Upper lobe of right lung (tissue), 1 donor: ENCODE results near the gene BCL2L12. TPM values are rescaled to one million over a fixed set of nuclear protein-coding genes. Genes with fewer than 3 reads are reported as not detected.
A peak's percentile ranks its signal among the peaks of the same experiment; 100 is the strongest.

Experiments used
- ATAC-seq: fragments of 200-7000 bp; cut with Tn5 transposase; one replicate; pipeline ENCODE4 v1.9.1; 2020; ENCODE audit warnings: mild to moderate bottlenecking, moderate library complexity
- DNase-seq: peaks from one replicate; pipeline ENCODE4 v3.0.0-alpha.2; 2020
- H3K27ac ChIP-seq: fragments of 200-600 bp; one replicate; pipeline ENCODE4 v1.8.0; 2022
- H3K27me3 ChIP-seq: fragments of 200-600 bp; one replicate; pipeline ENCODE4 v1.8.0; 2022; ENCODE audit warnings: mild to moderate bottlenecking
- H3K36me3 ChIP-seq: fragments of 200-600 bp; one replicate; pipeline ENCODE4 v1.8.0; 2022
- H3K4me1 ChIP-seq: fragments of 200-600 bp; one replicate; pipeline ENCODE4 v1.8.0; 2022
- H3K4me3 ChIP-seq: fragments of 200-600 bp; one replicate; pipeline ENCODE4 v1.8.0; 2022; ENCODE audit warnings: mild to moderate bottlenecking
- H3K9me3 ChIP-seq: fragments of 200-600 bp; one replicate; pipeline ENCODE4 v1.8.0; 2022
- intact Hi-C: fragments of 100-400 bp; cut with DNase I; formaldehyde crosslinking; loops from one replicate; pipeline ENCODE4 v1.11.0; 2022
- total RNA-seq: library from RNA; stranded (reverse); fragmentation: NEBNext Ultra II Directional; extraction: Animal tissue kit (Norgen Biotek cat#: 25700); gene quantifications from one replicate; pipeline ENCODE4 v1.2.1, GENCODE V29; 2021
- TF ChIP-seq, protein P1 (sequence below): fragments of 200-600 bp; IDR thresholded peaks from one replicate; pipeline ENCODE4 v1.8.0; 2022; ENCODE audit warnings: antibody characterized with exemption
- donor health status: DM: no; HTN: yes; CAD: no; lungs with severe emphysema.

The BCL2L12 gene
- total RNA-seq, 1 donor from 2014 or later: 15.8 TPM

DNA sequence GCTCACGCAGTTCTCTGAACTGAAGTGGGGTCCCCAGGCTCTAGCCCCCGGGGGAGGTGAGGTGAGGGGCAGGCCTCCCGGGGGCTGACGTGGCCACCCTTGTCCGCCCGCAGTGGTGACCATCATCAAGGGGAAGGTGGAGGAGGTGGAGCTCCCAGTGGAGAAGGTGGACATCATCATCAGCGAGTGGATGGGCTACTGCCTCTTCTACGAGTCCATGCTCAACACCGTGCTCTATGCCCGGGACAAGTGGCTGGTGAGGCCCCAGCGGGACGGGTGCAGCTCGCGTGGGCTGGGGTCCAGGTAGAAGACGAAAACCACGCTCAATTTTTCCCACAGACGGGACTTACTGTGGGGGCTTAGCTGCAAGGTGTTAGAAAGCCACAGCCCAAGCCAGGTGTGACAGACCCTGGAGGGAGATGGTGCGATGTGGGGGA lies 18.1 kb downstream of the BCL2L12 start:
- H3K36me3 ChIP-seq: peaks cover 54% of the 10 kb centered on the region
- TF ChIP-seq, protein P1, sequence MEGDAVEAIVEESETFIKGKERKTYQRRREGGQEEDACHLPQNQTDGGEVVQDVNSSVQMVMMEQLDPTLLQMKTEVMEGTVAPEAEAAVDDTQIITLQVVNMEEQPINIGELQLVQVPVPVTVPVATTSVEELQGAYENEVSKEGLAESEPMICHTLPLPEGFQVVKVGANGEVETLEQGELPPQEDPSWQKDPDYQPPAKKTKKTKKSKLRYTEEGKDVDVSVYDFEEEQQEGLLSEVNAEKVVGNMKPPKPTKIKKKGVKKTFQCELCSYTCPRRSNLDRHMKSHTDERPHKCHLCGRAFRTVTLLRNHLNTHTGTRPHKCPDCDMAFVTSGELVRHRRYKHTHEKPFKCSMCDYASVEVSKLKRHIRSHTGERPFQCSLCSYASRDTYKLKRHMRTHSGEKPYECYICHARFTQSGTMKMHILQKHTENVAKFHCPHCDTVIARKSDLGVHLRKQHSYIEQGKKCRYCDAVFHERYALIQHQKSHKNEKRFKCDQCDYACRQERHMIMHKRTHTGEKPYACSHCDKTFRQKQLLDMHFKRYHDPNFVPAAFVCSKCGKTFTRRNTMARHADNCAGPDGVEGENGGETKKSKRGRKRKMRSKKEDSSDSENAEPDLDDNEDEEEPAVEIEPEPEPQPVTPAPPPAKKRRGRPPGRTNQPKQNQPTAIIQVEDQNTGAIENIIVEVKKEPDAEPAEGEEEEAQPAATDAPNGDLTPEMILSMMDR: no peak
- ATAC-seq (no peak), DNase-seq (no peak)
- H3K9me3 ChIP-seq: no peaks in the 10 kb centered on the region
- no peaks in the 10 kb centered on the region for H3K27me3 ChIP-seq
- H3K4me3 ChIP-seq: no peak overlapping the region
- peaks cover 17% of the 10 kb centered on the region for H3K4me1 ChIP-seq
- no peak overlapping the region for H3K27ac ChIP-seq
- intact Hi-C loops: no loop called here

DNA sequence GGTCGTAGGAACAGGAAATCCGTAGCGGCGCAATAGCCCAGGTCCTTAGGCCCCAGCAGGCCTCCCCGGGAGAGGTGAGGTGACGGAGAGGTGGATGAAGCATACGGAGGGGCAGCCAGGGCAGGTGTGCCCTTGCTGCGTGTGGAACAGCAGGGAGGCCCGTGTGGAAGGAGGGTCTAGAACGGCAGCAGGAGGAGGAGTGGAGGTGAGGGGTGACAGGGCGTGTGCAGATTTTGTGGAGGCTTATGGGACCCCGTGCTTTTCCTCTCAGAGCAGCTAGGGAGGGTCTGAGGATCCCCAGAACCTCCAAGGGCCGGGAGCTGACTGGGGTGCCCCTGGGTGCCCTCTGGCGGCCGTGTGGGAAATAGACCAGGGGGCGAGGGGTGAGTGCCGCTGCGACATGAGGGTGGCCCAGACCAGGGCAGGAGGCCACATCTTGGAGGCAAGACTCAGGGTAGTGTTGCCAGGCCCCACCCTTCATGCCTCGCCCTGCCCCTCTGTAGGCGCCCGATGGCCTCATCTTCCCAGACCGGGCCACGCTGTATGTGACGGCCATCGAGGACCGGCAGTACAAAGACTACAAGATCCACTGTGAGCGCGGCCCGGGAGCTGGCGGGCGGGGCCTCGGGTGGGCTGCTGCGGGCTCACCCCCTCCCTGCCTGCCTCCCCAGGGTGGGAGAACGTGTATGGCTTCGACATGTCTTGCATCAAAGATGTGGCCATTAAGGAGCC lies 18.7 kb downstream of the BCL2L12 start:
- Histone ChIP-seq H3K4me3 (no peak overlapping the region), H3K36me3 (peaks cover 54% of the 10 kb centered on the region), H3K4me1 (peaks cover 13% of the 10 kb centered on the region), H3K27ac (no peak overlapping the region), H3K27me3 (no peaks in the 10 kb centered on the region), H3K9me3 (no peaks in the 10 kb centered on the region)
- intact Hi-C loops: no loop called here
- TF ChIP-seq, protein P1: peak; percentile 37
- ATAC-seq: peak; percentile 2
- DNase-seq: no peak

DNA sequence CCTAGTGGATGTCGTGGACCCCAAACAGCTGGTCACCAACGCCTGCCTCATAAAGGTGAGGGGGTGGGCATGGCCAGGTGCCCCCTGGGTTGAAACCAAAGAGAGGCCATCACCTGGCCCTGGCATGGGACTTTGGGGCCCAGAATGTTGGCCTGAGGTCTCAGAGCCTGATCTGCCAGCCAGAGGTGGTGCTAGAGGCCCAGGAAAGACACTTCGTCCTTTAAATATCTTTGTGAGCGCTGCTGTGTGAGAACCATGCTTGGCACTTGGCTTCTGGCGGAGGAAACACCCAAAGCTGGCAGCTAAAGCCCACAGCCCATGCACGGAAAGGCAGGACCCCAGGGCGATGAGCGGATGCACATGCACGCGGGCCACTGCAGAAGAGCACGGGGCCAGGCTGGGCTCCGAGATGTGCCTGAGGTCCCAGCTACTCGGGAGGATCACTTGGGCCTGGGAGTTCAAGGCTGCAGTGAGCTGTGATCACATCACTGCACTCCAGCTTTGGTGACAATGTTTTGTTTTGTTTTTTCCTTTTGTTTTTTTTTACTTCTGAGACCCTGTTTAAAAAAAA lies 19.3 kb downstream of the BCL2L12 start:
- Histone ChIP-seq H3K27me3 (peaks cover 5% of the 10 kb centered on the region), H3K36me3 (peaks cover 54% of the 10 kb centered on the region), H3K4me3 (no peak overlapping the region), H3K27ac (no peak overlapping the region), H3K4me1 (peaks cover 16% of the 10 kb centered on the region), H3K9me3 (no peaks in the 10 kb centered on the region)
- no peak for DNase-seq
- ATAC-seq: no peak
- intact Hi-C loops: no loop called here
- TF ChIP-seq, protein P1: no peak

DNA sequence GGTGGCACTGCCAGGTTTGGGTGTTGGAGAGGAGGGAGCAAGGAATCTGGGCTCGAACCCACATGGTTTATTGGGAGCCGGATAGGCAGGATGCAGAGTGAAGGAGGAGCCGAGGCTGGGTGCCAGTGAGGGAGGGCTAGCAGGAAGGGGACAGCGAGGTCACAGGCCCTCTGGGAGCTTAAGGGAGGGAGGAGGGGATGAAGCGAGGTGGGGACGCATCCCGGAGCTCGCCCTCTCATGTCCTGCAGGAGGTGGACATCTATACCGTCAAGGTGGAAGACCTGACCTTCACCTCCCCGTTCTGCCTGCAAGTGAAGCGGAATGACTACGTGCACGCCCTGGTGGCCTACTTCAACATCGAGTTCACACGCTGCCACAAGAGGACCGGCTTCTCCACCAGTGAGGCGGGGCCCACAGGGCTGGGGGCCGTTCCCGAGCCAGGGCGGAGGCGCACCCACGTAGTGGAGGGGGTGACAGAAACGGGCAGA lies 20.2 kb downstream of the BCL2L12 start:
- Histone ChIP-seq H3K4me1 (peaks cover 16% of the 10 kb centered on the region), H3K36me3 (peaks cover 51% of the 10 kb centered on the region), H3K9me3 (no peaks in the 10 kb centered on the region), H3K27me3 (peaks cover 7% of the 10 kb centered on the region), H3K4me3 (peak overlapping the region; percentile 16), H3K27ac (no peak overlapping the region)
- ATAC-seq (no peak), DNase-seq (no peak)
- intact Hi-C loops: no loop called here
- TF ChIP-seq, protein P1: no peak

DNA sequence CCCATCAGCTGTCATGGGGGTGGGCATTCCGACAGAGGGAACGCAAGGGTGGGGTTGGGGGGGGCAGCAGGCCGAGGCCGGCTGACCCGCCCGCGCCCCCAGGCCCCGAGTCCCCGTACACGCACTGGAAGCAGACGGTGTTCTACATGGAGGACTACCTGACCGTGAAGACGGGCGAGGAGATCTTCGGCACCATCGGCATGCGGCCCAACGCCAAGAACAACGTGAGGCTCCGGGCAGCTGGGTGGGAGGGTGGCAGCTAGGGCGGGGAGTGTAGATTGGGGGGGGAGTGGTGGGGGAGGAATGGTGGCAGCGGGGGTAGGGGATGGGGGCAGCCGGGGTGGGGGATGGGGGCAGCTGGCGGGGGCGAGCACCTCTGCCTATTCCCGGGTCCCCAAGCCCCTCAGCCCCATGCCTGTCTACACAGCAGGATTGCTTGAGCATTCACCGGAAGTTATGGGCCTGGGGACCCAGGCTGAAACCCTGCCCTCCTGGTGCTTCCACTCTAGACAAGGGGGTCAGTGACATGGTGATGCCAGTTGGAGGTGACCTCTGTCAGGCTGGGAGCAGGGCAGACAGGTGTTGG lies 20.9 kb downstream of the BCL2L12 start:
- TF ChIP-seq, protein P1: no peak
- DNase-seq (no peak), ATAC-seq (no peak)
- Histone ChIP-seq H3K9me3 (no peaks in the 10 kb centered on the region), H3K27me3 (peaks cover 7% of the 10 kb centered on the region), H3K36me3 (peaks cover 48% of the 10 kb centered on the region), H3K4me1 (peaks cover 22% of the 10 kb centered on the region), H3K4me3 (peak overlapping the region; percentile 59), H3K27ac (peak overlapping the region; percentile 13)
- intact Hi-C loops: no loop called here
